ENCODE measurements around the gene TENM4. TPM values are rescaled to one million over a fixed set of nuclear protein-coding genes. Genes with fewer than 3 reads are reported as not detected.
A peak's percentile ranks its signal among the peaks of the same experiment; 100 is the strongest.

Gene TENM4
- total and polyA plus RNA-seq, 4 donors = 0.02 to 0.33 (median 0.14) TPM

DNA sequence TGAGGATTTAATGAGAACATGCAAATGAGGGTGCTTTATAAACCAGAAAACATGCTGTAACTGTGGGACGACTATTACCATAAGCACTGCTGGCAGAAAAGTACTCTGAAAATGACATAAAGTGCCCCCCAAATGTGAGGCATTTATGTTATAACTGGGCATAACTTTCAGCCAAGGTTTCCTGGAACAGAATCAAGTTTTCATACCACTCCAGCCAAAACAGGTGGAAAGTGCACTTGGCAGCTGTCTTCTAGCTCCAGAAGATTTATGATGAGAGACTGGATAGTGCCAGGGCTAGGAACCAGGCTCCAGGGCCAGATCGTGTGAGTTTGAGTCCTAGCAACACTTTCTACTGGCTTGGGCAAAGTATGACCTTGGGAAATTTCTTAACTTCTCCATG is 339.2 kb downstream of the TENM4 start:
- TF ChIP-seq, protein P1, sequence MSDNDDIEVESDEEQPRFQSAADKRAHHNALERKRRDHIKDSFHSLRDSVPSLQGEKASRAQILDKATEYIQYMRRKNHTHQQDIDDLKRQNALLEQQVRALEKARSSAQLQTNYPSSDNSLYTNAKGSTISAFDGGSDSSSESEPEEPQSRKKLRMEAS (IDR thresholded peaks at IDR 0.05) = no peak
- Histone ChIP-seq H3K27ac (ENCODE audit: low read depth in 1 of 2, low read length in 2 of 2) (no peak overlapping the region), H3K4me3 (ENCODE audit: low read depth in 1 of 3, low read length in 3 of 3) (no peak overlapping the region), H3K27me3 (ENCODE audit: control insufficient read depth in 4 of 4, insufficient read depth in 4 of 4, low read length in 3 of 4) (no peaks in the 10 kb centered on the region), H3K9ac (ENCODE audit: low read depth in 1 of 2, low read length in 2 of 2) (no peak overlapping the region), H3K4me1 (ENCODE audit: control insufficient read depth in 4 of 4, insufficient read depth in 4 of 4, low read length in 3 of 4) (no peaks in the 10 kb centered on the region), H3K9me3 (ENCODE audit: control insufficient read depth in 4 of 4, low read length in 3 of 4) (no peaks in the 10 kb centered on the region), H3K36me3 (ENCODE audit: control insufficient read depth in 4 of 4, insufficient read depth in 3 of 4, low read depth in 1 of 4, low read length in 3 of 4) (no peaks in the 10 kb centered on the region)
- 41% methylated on average over 2 of the region's 2 CpGs for WGBS
- no peak for DNase-seq (ENCODE audit: low spot score)

GRCh38 chr11:79100093-79100910 is 340.5 kb downstream of the TENM4 start:
- no peak overlapping the region for H3K27ac ChIP-seq (ENCODE audit: low read depth in 1 of 2, low read length in 2 of 2)
- no peaks in the 10 kb centered on the region for H3K9me3 ChIP-seq (ENCODE audit: control insufficient read depth in 4 of 4, low read length in 3 of 4)
- peak; percentile 82 to 90 for TF ChIP-seq RAD21 (IDR thresholded peaks at IDR 0.05)
- TF ChIP-seq HNF4G (IDR thresholded peaks at IDR 0.05) = no peak
- TF ChIP-seq, protein P2, sequence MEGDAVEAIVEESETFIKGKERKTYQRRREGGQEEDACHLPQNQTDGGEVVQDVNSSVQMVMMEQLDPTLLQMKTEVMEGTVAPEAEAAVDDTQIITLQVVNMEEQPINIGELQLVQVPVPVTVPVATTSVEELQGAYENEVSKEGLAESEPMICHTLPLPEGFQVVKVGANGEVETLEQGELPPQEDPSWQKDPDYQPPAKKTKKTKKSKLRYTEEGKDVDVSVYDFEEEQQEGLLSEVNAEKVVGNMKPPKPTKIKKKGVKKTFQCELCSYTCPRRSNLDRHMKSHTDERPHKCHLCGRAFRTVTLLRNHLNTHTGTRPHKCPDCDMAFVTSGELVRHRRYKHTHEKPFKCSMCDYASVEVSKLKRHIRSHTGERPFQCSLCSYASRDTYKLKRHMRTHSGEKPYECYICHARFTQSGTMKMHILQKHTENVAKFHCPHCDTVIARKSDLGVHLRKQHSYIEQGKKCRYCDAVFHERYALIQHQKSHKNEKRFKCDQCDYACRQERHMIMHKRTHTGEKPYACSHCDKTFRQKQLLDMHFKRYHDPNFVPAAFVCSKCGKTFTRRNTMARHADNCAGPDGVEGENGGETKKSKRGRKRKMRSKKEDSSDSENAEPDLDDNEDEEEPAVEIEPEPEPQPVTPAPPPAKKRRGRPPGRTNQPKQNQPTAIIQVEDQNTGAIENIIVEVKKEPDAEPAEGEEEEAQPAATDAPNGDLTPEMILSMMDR (IDR thresholded peaks at IDR 0.05; ENCODE audit: low read depth, low read length, missing input control) = peak; percentile 70
- no peaks in the 10 kb centered on the region for H3K27me3 ChIP-seq (ENCODE audit: control insufficient read depth in 4 of 4, insufficient read depth in 4 of 4, low read length in 3 of 4)
- H3K4me3 ChIP-seq (ENCODE audit: low read depth in 1 of 3, low read length in 3 of 3) = no peak overlapping the region
- WGBS = 26% methylated on average over 9 of the region's 9 CpGs
- H3K9ac ChIP-seq (ENCODE audit: low read depth in 1 of 2, low read length in 2 of 2) = no peak overlapping the region
- DNase-seq (ENCODE audit: low spot score) = peak; percentile 40
- no peaks in the 10 kb centered on the region for H3K4me1 ChIP-seq (ENCODE audit: control insufficient read depth in 4 of 4, insufficient read depth in 4 of 4, low read length in 3 of 4)
- no peaks in the 10 kb centered on the region for H3K36me3 ChIP-seq (ENCODE audit: control insufficient read depth in 4 of 4, insufficient read depth in 3 of 4, low read depth in 1 of 4, low read length in 3 of 4)

GRCh38 chr11:79098146-79098545 is 342.7 kb downstream of the TENM4 start:
- Histone ChIP-seq H3K27ac (ENCODE audit: low read depth in 1 of 2, low read length in 2 of 2) (no peak overlapping the region), H3K4me3 (ENCODE audit: low read depth in 1 of 3, low read length in 3 of 3) (no peak overlapping the region), H3K27me3 (ENCODE audit: control insufficient read depth in 4 of 4, insufficient read depth in 4 of 4, low read length in 3 of 4) (peaks cover 0 to 2% (median 0%) of the 10 kb centered on the region in 4 donors), H3K4me1 (ENCODE audit: control insufficient read depth in 4 of 4, insufficient read depth in 4 of 4, low read length in 3 of 4) (no peaks in the 10 kb centered on the region), H3K9ac (ENCODE audit: low read depth in 1 of 2, low read length in 2 of 2) (no peak overlapping the region), H3K9me3 (ENCODE audit: control insufficient read depth in 4 of 4, low read length in 3 of 4) (peaks cover 0 to 2% (median 0%) of the 10 kb centered on the region in 4 donors), H3K36me3 (ENCODE audit: control insufficient read depth in 4 of 4, insufficient read depth in 3 of 4, low read depth in 1 of 4, low read length in 3 of 4) (no peaks in the 10 kb centered on the region)
- WGBS = 25% methylated on average over 2 of the region's 2 CpGs
- no peak for DNase-seq (ENCODE audit: low spot score)
- TF ChIP-seq RXRA (IDR thresholded peaks at IDR 0.05) (no peak), HNF4G (IDR thresholded peaks at IDR 0.05) (no peak), RAD21 (IDR thresholded peaks at IDR 0.05) (no peak), REST (IDR thresholded peaks at IDR 0.05) (no peak), FOXA1 (IDR thresholded peaks at IDR 0.05) (no peak), GABPA (IDR thresholded peaks at IDR 0.05 in 1 of 2, conservative IDR thresholded peaks at IDR 0.05 in 1 of 2) (no peak), TAF1 (conservative IDR thresholded peaks at IDR 0.05) (no peak), YY1 (IDR thresholded peaks at IDR 0.05) (no peak), SP1 (IDR thresholded peaks at IDR 0.05) (no peak), NR2F2 (IDR thresholded peaks at IDR 0.05) (no peak), ATF3 (IDR thresholded peaks at IDR 0.05) (no peak), JUND (IDR thresholded peaks at IDR 0.05) (no peak), EGR1 (IDR thresholded peaks at IDR 0.05; ENCODE audit: low read depth in 2 of 2) (no peak), HNF4A (conservative IDR thresholded peaks at IDR 0.05) (no peak)
- TF ChIP-seq, protein P2 (IDR thresholded peaks at IDR 0.05; ENCODE audit: low read depth, low read length, missing input control) = no peak
- TF ChIP-seq, protein P1 (IDR thresholded peaks at IDR 0.05) = no peak
